ENCODE measurements around the gene SNX10. TPM values are rescaled to one million over a fixed set of nuclear protein-coding genes. Genes with fewer than 3 reads are reported as not detected.
A peak's percentile ranks its signal among the peaks of the same experiment; 100 is the strongest.
"Not testable (repeated sequence)": the region's sequence is repeated elsewhere in the genome, so short reads cannot be mapped to it uniquely, and the experiment has no call there.

The SNX10 gene
- 10 to 100 TPM in 1 of 9 donors, 1 to 10 TPM in 5, under 1 TPM in 3; 0.36 to 22.1 (median 1.2) TPM for total RNA-seq
- polyA plus RNA-seq, result under 1 TPM; 0.38 to 0.82 TPM
- long read RNA-seq, donor 1, partial matches to known transcripts, result 0 of 2 reads
- long read RNA-seq, donor 1, other reads (novel, unspliced or antisense), result 1 of 2 reads
- long read RNA-seq, donor 2, partial matches to known transcripts, result 0 of 1 reads
- long read RNA-seq, donor 2, other reads (novel, unspliced or antisense), result 0 of 1 reads
- long read RNA-seq, donor 3, partial matches to known transcripts, result 0 of 3 reads
- long read RNA-seq, donor 3, other reads (novel, unspliced or antisense), result 0 of 3 reads

GRCh38 chr7:26291699-26292538 lies at the start of gene SNX10:
Gene SNX10 (plus strand): TSS chr7:26291862. CDS start chr7:26346443, 54,581 bp downstream.
- intact Hi-C loops (cut with DNase I), result no loop called here
- Histone ChIP-seq H3K36me3 (peaks cover 0 to 6% (median 0%) of the 10 kb centered on the region in 9 donors), H3K4me1 (peaks cover 0 to 35% (median 4%) of the 10 kb centered on the region in 12 donors), H3K9me3 (no peaks in the 10 kb centered on the region), H3K27ac (peak within 1 kb of the TSS in 1 of 12 donors; percentile 87), H3K27me3 (peaks cover 0 to 17% (median 0%) of the 10 kb centered on the region in 9 donors), H3K4me3 (peak within 1 kb of the TSS; percentile 34 to 81 (median 62))
- peak; percentile 33 to 78 (median 42) for DNase-seq
- TF ChIP-seq POLR2A (IDR thresholded peaks at IDR 0.05) (no peak), CTCF (IDR thresholded peaks at IDR 0.05) (peak in 4 of 12 donors; percentile 6 to 29 (median 20))
- ATAC-seq, result peak; percentile 33 to 89 (median 80)
- 2 to 6% (median 4%) methylated on average over 35 to 74 of the region's 74 CpGs for WGBS, 4 donors

GRCh38 chr7:26245150-26245549 lies 46.5 kb upstream of the SNX10 start:
- intact Hi-C loops (cut with DNase I), result no loop called here
- H3K36me3 ChIP-seq, result no peaks in the 10 kb centered on the region
- DNase-seq (no peak), ATAC-seq (no peak)
- H3K27me3 ChIP-seq, result peaks cover 0 to 11% (median 0%) of the 10 kb centered on the region in 9 donors
- no peak overlapping the region for H3K4me3 ChIP-seq
- no peaks in the 10 kb centered on the region for H3K4me1 ChIP-seq
- H3K27ac ChIP-seq, result no peak overlapping the region
- 91 to 94% (median 93%) methylated on average over 13 of the region's 13 CpGs for WGBS, 4 donors
- no peaks in the 10 kb centered on the region for H3K9me3 ChIP-seq
- TF ChIP-seq POLR2A (IDR thresholded peaks at IDR 0.05), result no peak
- no peak for TF ChIP-seq CTCF (IDR thresholded peaks at IDR 0.05)

GRCh38 chr7:26250239-26250638 lies 41.4 kb upstream of the SNX10 start:
- peaks cover 0 to 11% (median 0%) of the 10 kb centered on the region in 9 donors for H3K27me3 ChIP-seq
- TF ChIP-seq POLR2A (IDR thresholded peaks at IDR 0.05) (no peak), CTCF (IDR thresholded peaks at IDR 0.05) (no peak)
- no peaks in the 10 kb centered on the region for H3K9me3 ChIP-seq
- intact Hi-C loops (cut with DNase I), result no loop called here
- no peak overlapping the region for H3K4me3 ChIP-seq
- H3K4me1 ChIP-seq, result no peaks in the 10 kb centered on the region
- H3K36me3 ChIP-seq, result no peaks in the 10 kb centered on the region
- H3K27ac ChIP-seq, result no peak overlapping the region
- no peak for ATAC-seq
- WGBS, 4 donors, result 82 to 91% (median 86%) methylated on average over 12 of the region's 12 CpGs
- DNase-seq, result no peak

- H3K36me3 ChIP-seq; H3K4me1 ChIP-seq; H3K27me3 ChIP-seq; H3K9me3 ChIP-seq; ATAC-seq; intact Hi-C loops (cut with DNase I); H3K27ac ChIP-seq; DNase-seq; H3K4me3 ChIP-seq: not testable (repeated sequence)
- WGBS, 4 donors, result 90 to 96% (median 94%) methylated on average over 4 to 29 of the region's 29 CpGs
These were observed 29.8 kb upstream of the SNX10 start for GRCh38 chr7:26261866-26262265.
